ENCODE measurements around the gene CYFIP1. TPM values are rescaled to one million over a fixed set of nuclear protein-coding genes. Genes with fewer than 3 reads are reported as not detected.
"Not testable (repeated sequence)": the region's sequence is repeated elsewhere in the genome, so short reads cannot be mapped to it uniquely, and the experiment has no call there.

CYFIP1 gene
- total RNA-seq, 4 donors from 2014 or later, result 88.0 to 92.5 (median 90.1) TPM

- 86 to 88% methylated on average over 7 of the region's 7 CpGs for WGBS, 2 donors
- no peak for TF ChIP-seq CTCF (IDR thresholded peaks at IDR 0.05)
- DNase-seq, result no peak
- Histone ChIP-seq H3K27me3 (no peaks in the 10 kb centered on the region), H3K9me3 (no peaks in the 10 kb centered on the region), H3K4me1 (no peaks in the 10 kb centered on the region), H3K36me3 (peaks cover 0 to 10% (median under 1%) of the 10 kb centered on the region in 3 donors), H3K4me3 (no peak overlapping the region), H3K27ac (no peak overlapping the region)
- intact Hi-C loops (cut with DNase I), result no loop called here
Observed at GRCh38 chr15:22988811-22989210, 8.6 kb upstream of the CYFIP1 start.

GRCh38 chr15:22981931-22982330 lies 1.8 kb upstream of the CYFIP1 start:
- Histone ChIP-seq H3K27ac (peak overlapping the region in 1 of 4 donors; percentile 96), H3K4me1 (peaks cover 4 to 39% (median 6%) of the 10 kb centered on the region in 3 donors)
- DNase-seq; H3K9me3 ChIP-seq; H3K27me3 ChIP-seq; intact Hi-C loops (cut with DNase I); H3K4me3 ChIP-seq; H3K36me3 ChIP-seq: not testable (repeated sequence)
- WGBS, 2 donors, result 51 to 52% methylated on average over 11 of the region's 11 CpGs

GRCh38 chr15:22981051-22981840 lies 1.1 kb upstream of the CYFIP1 start:
- H3K9me3 ChIP-seq, result no peaks in the 10 kb centered on the region
- no peak for DNase-seq
- 71 to 73% methylated on average over 25 to 30 of the region's 30 CpGs for WGBS, 2 donors
- H3K27me3 ChIP-seq, result no peaks in the 10 kb centered on the region
- H3K4me1 ChIP-seq, result peaks cover 4 to 39% (median 6%) of the 10 kb centered on the region in 3 donors
- TF ChIP-seq POLR2A (IDR thresholded peaks at IDR 0.05) (no peak), CTCF (IDR thresholded peaks at IDR 0.05) (no peak)
- intact Hi-C loops (cut with DNase I), result no loop called here
- peak overlapping the region; percentile 73 to 95 (median 88) for H3K4me3 ChIP-seq
- H3K27ac ChIP-seq, result peak overlapping the region; percentile 86 to 97 (median 94)
- no peaks in the 10 kb centered on the region for H3K36me3 ChIP-seq

- DNase-seq, result no peak
- TF ChIP-seq POLR2A (IDR thresholded peaks at IDR 0.05), result peak in 1 of 4 donors; percentile 23
- no peak for TF ChIP-seq CTCF (IDR thresholded peaks at IDR 0.05)
- H3K27ac ChIP-seq, result peak overlapping the region; percentile 86 to 97 (median 94)
- H3K9me3 ChIP-seq, result no peaks in the 10 kb centered on the region
- H3K4me1 ChIP-seq, result peaks cover 4 to 42% (median 6%) of the 10 kb centered on the region in 3 donors
- 1 to 3% methylated on average over 28 to 45 of the region's 88 CpGs for WGBS, 2 donors
- no peaks in the 10 kb centered on the region for H3K36me3 ChIP-seq
- intact Hi-C loops (cut with DNase I), result no loop called here
- no peaks in the 10 kb centered on the region for H3K27me3 ChIP-seq
- H3K4me3 ChIP-seq, result peak overlapping the region; percentile 73 to 95 (median 88)
Observed at GRCh38 chr15:22979238-22980188, 655 bp downstream of the CYFIP1 start.

GRCh38 chr15:22978691-22979237 lies 1.4 kb downstream of the CYFIP1 start:
- no peaks in the 10 kb centered on the region for H3K27me3 ChIP-seq
- H3K4me1 ChIP-seq, result peaks cover 4 to 49% (median 6%) of the 10 kb centered on the region in 3 donors
- H3K36me3 ChIP-seq, result no peaks in the 10 kb centered on the region
- peak overlapping the region; percentile 86 to 97 (median 94) for H3K27ac ChIP-seq
- WGBS, 2 donors, result 13 to 14% methylated on average over 22 of the region's 22 CpGs
- no peak for DNase-seq
- TF ChIP-seq POLR2A (IDR thresholded peaks at IDR 0.05), result no peak
- TF ChIP-seq CTCF (IDR thresholded peaks at IDR 0.05), result no peak
- intact Hi-C loops (cut with DNase I), result no loop called here
- peak overlapping the region; percentile 73 to 95 (median 88) for H3K4me3 ChIP-seq
- H3K9me3 ChIP-seq, result no peaks in the 10 kb centered on the region
